H9 (cell line): ENCODE data around the gene SLC25A4. TPM values are rescaled to one million over a fixed set of nuclear protein-coding genes. Genes with fewer than 3 reads are reported as not detected.

Source experiments
- DNase-seq: peaks from one replicate; pipeline ENCODE4 v3.0.0-alpha.2; 2017
- H2AFZ ChIP-seq: one replicate; pipeline ENCODE4 v1.6.1; 2013; ENCODE audit warnings: mild to moderate bottlenecking, low read length, control low read depth, moderate library complexity
- H2AK5ac ChIP-seq: 2 replicates; pipeline ENCODE4 v1.6.1; 2013; ENCODE audit warnings: low read length, control low read depth, mixed read lengths; ENCODE audit not compliant: insufficient read length
- H2BK120ac ChIP-seq: one replicate; pipeline ENCODE4 v1.6.1; 2013; ENCODE audit warnings: low read depth, mild to moderate bottlenecking, low read length, control low read depth, inconsistent platforms; ENCODE audit not compliant: poor library complexity, severe bottlenecking
- H2BK12ac ChIP-seq: 2 replicates; pipeline ENCODE4 v1.6.1; 2013; ENCODE audit warnings: low read length, control low read depth, mixed read lengths, low read depth; ENCODE audit not compliant: insufficient read length
- H2BK15ac ChIP-seq: 2 replicates; pipeline ENCODE4 v1.6.1; 2013; ENCODE audit warnings: low read depth, low read length, control low read depth
- H2BK20ac ChIP-seq: one replicate; pipeline ENCODE4 v1.6.1; 2013; ENCODE audit warnings: low read depth, mild to moderate bottlenecking, low read length, control low read depth, inconsistent platforms; ENCODE audit not compliant: poor library complexity, severe bottlenecking
- H2BK5ac ChIP-seq: 2 replicates; pipeline ENCODE4 v1.6.1; 2013; ENCODE audit warnings: low read length, control low read depth, mixed read lengths; ENCODE audit not compliant: insufficient read length
- H3K14ac ChIP-seq: 2 replicates; pipeline ENCODE4 v1.6.1; 2013; ENCODE audit warnings: low read length, control low read depth; ENCODE audit not compliant: insufficient read depth
- H3K18ac ChIP-seq: 2 replicates; pipeline ENCODE4 v1.6.1; 2013; ENCODE audit warnings: low read depth, mild to moderate bottlenecking, mixed read lengths, low read length, control low read depth; ENCODE audit not compliant: insufficient read length
- H3K23ac ChIP-seq: 2 replicates; pipeline ENCODE4 v1.6.1; 2013; ENCODE audit warnings: low read length, control low read depth, mixed read lengths, low read depth; ENCODE audit not compliant: insufficient read length
- H3K23me2 ChIP-seq: 2 replicates; pipeline ENCODE4 v1.6.1; 2013; ENCODE audit warnings: low read depth, mild to moderate bottlenecking, mixed read lengths, low read length, control low read depth; ENCODE audit not compliant: insufficient read length, poor library complexity, severe bottlenecking
- H3K27ac ChIP-seq: 2 replicates; pipeline ENCODE4 v1.5.1; 2013; ENCODE audit warnings: low read length, control low read depth, mixed read lengths, low read depth; ENCODE audit not compliant: insufficient read length
- H3K27me3 ChIP-seq: 2 replicates; pipeline ENCODE4 v1.6.1; 2013; ENCODE audit warnings: low read length, control low read depth, inconsistent platforms; ENCODE audit not compliant: insufficient read depth
- H3K4ac ChIP-seq: 2 replicates; pipeline ENCODE4 v1.6.1; 2013; ENCODE audit warnings: low read depth, mild to moderate bottlenecking, control low read depth, inconsistent platforms, low read length, moderate library complexity
- H3K4me1 ChIP-seq: 2 replicates; pipeline ENCODE4 v1.6.1; 2013; ENCODE audit warnings: low read length, control low read depth, inconsistent platforms; ENCODE audit not compliant: insufficient read depth
- H3K4me2 ChIP-seq: 2 replicates; pipeline ENCODE4 v1.6.1; 2013; ENCODE audit warnings: low read length, control low read depth, mixed read lengths; ENCODE audit not compliant: insufficient read length, insufficient read depth
- H3K56ac ChIP-seq: 2 replicates; pipeline ENCODE4 v1.6.1; 2013; ENCODE audit warnings: low read depth, mild to moderate bottlenecking, mixed read lengths, low read length, control low read depth; ENCODE audit not compliant: insufficient read length
- H3K79me1 ChIP-seq: 2 replicates; pipeline ENCODE4 v1.6.1; 2013; ENCODE audit warnings: low read depth, mild to moderate bottlenecking, moderate library complexity, low read length, control low read depth, inconsistent platforms; ENCODE audit not compliant: insufficient read depth, poor library complexity, severe bottlenecking
- H3K79me2 ChIP-seq: 2 replicates; pipeline ENCODE4 v1.6.1; 2013; ENCODE audit warnings: low read length, control low read depth, inconsistent platforms; ENCODE audit not compliant: insufficient read depth
- H3K9ac ChIP-seq: 2 replicates; pipeline ENCODE4 v1.6.1; 2013; ENCODE audit warnings: low read length, control low read depth, mixed read lengths; ENCODE audit not compliant: insufficient read length; ENCODE audit errors: extremely low read depth
- H3K9me3 ChIP-seq: one replicate; pipeline ENCODE4 v1.6.1; 2013; ENCODE audit warnings: low read depth, low read length, inconsistent platforms; ENCODE audit not compliant: control insufficient read depth
- H3T11ph ChIP-seq: one replicate; pipeline ENCODE4 v1.6.1; 2013; ENCODE audit warnings: mild to moderate bottlenecking, low read length, control low read depth, inconsistent platforms
- H4K20me1 ChIP-seq: one replicate; pipeline ENCODE4 v1.6.1; 2013; ENCODE audit not compliant: control insufficient read depth, insufficient read length, insufficient read depth
- H4K5ac ChIP-seq: 2 replicates; pipeline ENCODE4 v1.6.1; 2013; ENCODE audit warnings: low read depth, mild to moderate bottlenecking, mixed read lengths, low read length, control low read depth; ENCODE audit not compliant: insufficient read length
- H4K8ac ChIP-seq: replicated peaks from 2 replicates; pipeline ENCODE4 v1.6.1; 2013; ENCODE audit warnings: low read length, control low read depth, mixed read lengths, low read depth; ENCODE audit not compliant: insufficient read length
- H4K91ac ChIP-seq: 2 replicates; pipeline ENCODE4 v1.6.1; 2013; ENCODE audit warnings: low read depth, mild to moderate bottlenecking, moderate library complexity, mixed read lengths, low read length, control low read depth; ENCODE audit not compliant: insufficient read length
- H3K27ac Mint-ChIP-seq, 3 experiments: 2 replicates in 2 of 3; 3 replicates in 1 of 3; pipeline ENCODE4 v1.8.0; 2020 to 2021; ENCODE audit warnings: mixed read lengths in 3 of 3, mild to moderate bottlenecking in 1 of 3, moderate library complexity in 1 of 3
- H3K27me3 Mint-ChIP-seq: 2 replicates; pipeline ENCODE4 v1.8.0; 2021; ENCODE audit warnings: low read depth, mild to moderate bottlenecking, moderate library complexity, mixed read lengths
- H3K36me3 Mint-ChIP-seq, 3 experiments: 2 replicates in 2 of 3; 3 replicates in 1 of 3; pipeline ENCODE4 v1.8.0; 2020 to 2021; ENCODE audit warnings: low read depth in 3 of 3, mixed read lengths in 3 of 3; ENCODE audit not compliant: insufficient read depth in 1 of 3
- H3K4me1 Mint-ChIP-seq, 2 experiments: 2 replicates each; pipeline ENCODE4 v1.8.0; 2020; ENCODE audit warnings: mixed read lengths in 2 of 2
- H3K4me3 Mint-ChIP-seq, 2 experiments: 2 replicates in 1 of 2; 3 replicates in 1 of 2; pipeline ENCODE4 v1.8.0; 2020 to 2021; ENCODE audit warnings: mild to moderate bottlenecking in 2 of 2, mixed read lengths in 2 of 2, moderate library complexity in 1 of 2
- H3K9me3 Mint-ChIP-seq, 2 experiments: 2 replicates in 1 of 2; 3 replicates in 1 of 2; pipeline ENCODE4 v1.8.0; 2020; ENCODE audit warnings: mild to moderate bottlenecking in 2 of 2, mixed read lengths in 2 of 2, moderate library complexity in 1 of 2
- CTCF ChIP-seq: fragments of 200-600 bp; sonication (generic); conservative IDR thresholded peaks from 3 replicates; pipeline ENCODE4 v1.8.0; 2021; ENCODE audit warnings: antibody characterized with exemption, mild to moderate bottlenecking
- WGBS: extraction: QIAGEN DNeasy Blood & Tissue Kit; methylation state at CpG from one replicate; pipeline ENCODE4 v1.1.7; 2013; ENCODE audit warnings: missing lambda C conversion rate, low lambda C conversion rate, mixed read lengths; ENCODE audit not compliant: insufficient read length; ENCODE audit errors: extremely low coverage; 5-methylcytosine and 5-hydroxymethylcytosine counted together
- total RNA-seq: library from RNA; stranded (reverse); gene quantifications from 2 replicates; pipeline ENCODE4 v1.2.1, GENCODE V29; 2021

The SLC25A4 gene
- total RNA-seq, 1 experiment from 2014 or later: 54.4 TPM

- WGBS: 100% methylated on average over 1 of the region's 2 CpGs
- no peak overlapping the region for H2BK12ac ChIP-seq
- Mint-ChIP-seq H3K36me3 (peaks cover 3 to 6% (median 6%) of the 10 kb centered on the region in 3 experiments; a peak in 5 of 7 replicates), H3K9me3 (peaks cover 4 to 9% of the 10 kb centered on the region in 2 experiments), H3K4me3 (no peak overlapping the region), H3K27me3 (no peaks in the 10 kb centered on the region), H3K27ac (no peak overlapping the region), H3K4me1 (peaks cover 44 to 64% of the 10 kb centered on the region in 2 experiments)
- H3K27ac ChIP-seq: no peak overlapping the region
- no peak overlapping the region for H3K14ac ChIP-seq
- H3K79me1 ChIP-seq: no peaks in the 10 kb centered on the region
- peaks cover 3% of the 10 kb centered on the region; the same call in 1 of the 2 replicates for H3K4me1 ChIP-seq
- H3K23me2 ChIP-seq: no peaks in the 10 kb centered on the region
- no peaks in the 10 kb centered on the region for H3K9me3 ChIP-seq
- no peak overlapping the region for H2BK120ac ChIP-seq
- H3K4ac ChIP-seq: no peak overlapping the region
- no peak overlapping the region for H3K4me2 ChIP-seq
- no peak for TF ChIP-seq CTCF
- no peak overlapping the region for H3K23ac ChIP-seq
- DNase-seq: no peak
- H2BK15ac ChIP-seq: no peak overlapping the region
- no peak overlapping the region for H4K8ac ChIP-seq
- no peak overlapping the region for H3K56ac ChIP-seq
- H2AK5ac ChIP-seq: no peak overlapping the region
- H3K79me2 ChIP-seq: no peaks in the 10 kb centered on the region
- H3K27me3 ChIP-seq: no peaks in the 10 kb centered on the region
- H2BK5ac ChIP-seq: no peak overlapping the region
- no peak overlapping the region for H3K18ac ChIP-seq
- no peak overlapping the region for H2AFZ ChIP-seq
- no peaks in the 10 kb centered on the region for H4K20me1 ChIP-seq
- no peak overlapping the region for H3K9ac ChIP-seq
- no peak overlapping the region for H4K91ac ChIP-seq
- no peak overlapping the region for H3T11ph ChIP-seq
- H2BK20ac ChIP-seq: no peak overlapping the region
- no peak overlapping the region for H4K5ac ChIP-seq
These were observed 29.7 kb upstream of the SLC25A4 start for GRCh38 chr4:185113340-185113739.
